GM18909 (cell line): ENCODE measurements around the gene CMTR1.
"Not testable (repeated sequence)": the region's sequence is repeated elsewhere in the genome, so short reads cannot be mapped to it uniquely, and the experiment has no call there.

Experiments
- ATAC-seq: cut with Tn5 transposase; IDR thresholded peaks from one replicate; pipeline ENCODE4 v1.9.1; 2021; ENCODE audit warnings: mild to moderate bottlenecking; ENCODE audit not compliant: unreplicated experiment, poor library complexity

CMTR1 gene

GRCh38 chr6:37490536-37491170 is 57.6 kb downstream of the CMTR1 start:
- ATAC-seq: no peak

- no peak for ATAC-seq
These were observed 58.3 kb downstream of the CMTR1 start for GRCh38 chr6:37491171-37491829.

GRCh38 chr6:37491830-37492208 is 58.8 kb downstream of the CMTR1 start:
- ATAC-seq: no peak

GRCh38 chr6:37492236-37492972 is 59.4 kb downstream of the CMTR1 start:
- ATAC-seq: no peak

- ATAC-seq: no peak
These were observed 60.1 kb downstream of the CMTR1 start for GRCh38 chr6:37492991-37493660.

GRCh38 chr6:37493661-37493995 is 60.6 kb downstream of the CMTR1 start:
- ATAC-seq: no peak

- no peak for ATAC-seq
These were observed 62.4 kb downstream of the CMTR1 start for GRCh38 chr6:37495244-37495934.

- no peak for ATAC-seq
These were observed 64.2 kb downstream of the CMTR1 start for GRCh38 chr6:37496951-37497885.

- ATAC-seq: peak; percentile 91
These were observed 66.6 kb downstream of the CMTR1 start, which contains the start of gene CCDC167 for GRCh38 chr6:37499433-37500293. Gene CCDC167 (minus strand): TSS chr6:37499893. CDS start chr6:37499863, 30 bp downstream.

- no peak for ATAC-seq
These were observed 67.2 kb downstream of the CMTR1 start for GRCh38 chr6:37500294-37500608.

GRCh38 chr6:37500904-37501303 is 67.9 kb downstream of the CMTR1 start:
- not testable (repeated sequence) for ATAC-seq

- ATAC-seq: no peak
These were observed 68.8 kb downstream of the CMTR1 start for GRCh38 chr6:37501632-37502491.

GRCh38 chr6:37502703-37503291 is 69.8 kb downstream of the CMTR1 start:
- ATAC-seq: no peak

- ATAC-seq: no peak
These were observed 70.4 kb downstream of the CMTR1 start for GRCh38 chr6:37503309-37503965.

GRCh38 chr6:37504024-37504423 is 71.0 kb downstream of the CMTR1 start:
- no peak for ATAC-seq

- no peak for ATAC-seq
These were observed 73.5 kb downstream of the CMTR1 start for GRCh38 chr6:37506479-37506878.

GRCh38 chr6:37507077-37507476 is 74.1 kb downstream of the CMTR1 start:
- ATAC-seq: no peak
